Activated naive CD4-positive, alpha-beta T cell (primary cell): ENCODE results near the gene PSMA3.
"Not testable (repeated sequence)": the region's sequence is repeated elsewhere in the genome, so short reads cannot be mapped to it uniquely, and the experiment has no call there.

Source experiments
- DNase-seq, 4 experiments: peaks; one replicate each; lab custom pipeline; 2025; lab: John Stamatoyannopoulos, UW

Gene PSMA3

GRCh38 chr14:58244556-58245387 lies at the start of gene PSMA3:
PSMA3 (plus strand) TSS chr14:58244843; CDS start chr14:58244921, 78 bp downstream.
- DNase-seq: peak; percentile 86 to 96 (median 91)

- DNase-seq: no peak
Measured at GRCh38 chr14:58196198-58196597, 48.4 kb upstream of the PSMA3 start.

- DNase-seq: no peak
Measured at GRCh38 chr14:58198086-58198485, 46.6 kb upstream of the PSMA3 start.

GRCh38 chr14:58199726-58200479 lies 44.7 kb upstream of the PSMA3 start, which contains the start of gene ACTR10:
ACTR10 (plus strand) TSS chr14:58200149; CDS start chr14:58200218, 69 bp downstream.
- DNase-seq: peak; percentile 69 to 83 (median 72)

GRCh38 chr14:58200480-58200841 lies 44.2 kb upstream of the PSMA3 start:
- no peak for DNase-seq

GRCh38 chr14:58200846-58201245 lies 43.8 kb upstream of the PSMA3 start:
- no peak for DNase-seq

- DNase-seq: no peak
Measured at GRCh38 chr14:58213176-58213575, 31.5 kb upstream of the PSMA3 start.

- no peak for DNase-seq
Measured at GRCh38 chr14:58215191-58215914, 29.3 kb upstream of the PSMA3 start.

- DNase-seq: no peak
Measured at GRCh38 chr14:58216544-58216943, 28.1 kb upstream of the PSMA3 start.

GRCh38 chr14:58227096-58227819 lies 17.4 kb upstream of the PSMA3 start:
- no peak for DNase-seq

- DNase-seq: no peak
Measured at GRCh38 chr14:58238252-58239243, 6.1 kb upstream of the PSMA3 start.

GRCh38 chr14:58239244-58240195 lies 5.1 kb upstream of the PSMA3 start:
- peak; percentile 62 to 78 (median 68) for DNase-seq

- no peak for DNase-seq
Measured at GRCh38 chr14:58243790-58244555, 670 bp upstream of the PSMA3 start.

- no peak for DNase-seq
Measured at GRCh38 chr14:58245562-58245961, 919 bp downstream of the PSMA3 start.

- no peak for DNase-seq
Measured at GRCh38 chr14:58249611-58250010, 5.0 kb downstream of the PSMA3 start.

GRCh38 chr14:58258156-58258555 lies 13.5 kb downstream of the PSMA3 start:
- DNase-seq: no peak

GRCh38 chr14:58262005-58262404 lies 17.4 kb downstream of the PSMA3 start:
- DNase-seq: not testable (repeated sequence)

GRCh38 chr14:58265401-58265800 lies 20.8 kb downstream of the PSMA3 start:
- DNase-seq: no peak

GRCh38 chr14:58270628-58271027 lies 26.0 kb downstream of the PSMA3 start:
- DNase-seq: no peak
